Measurements from ENCODE around the gene TMEM119. TPM values are rescaled to one million over a fixed set of nuclear protein-coding genes. Genes with fewer than 3 reads are reported as not detected.
A peak's percentile ranks its signal among the peaks of the same experiment; 100 is the strongest.
"Not testable (repeated sequence)": the region's sequence is repeated elsewhere in the genome, so short reads cannot be mapped to it uniquely, and the experiment has no call there.

The TMEM119 gene
- total RNA-seq, 1 donor from 2014 or later, result 31.1 TPM

DNA sequence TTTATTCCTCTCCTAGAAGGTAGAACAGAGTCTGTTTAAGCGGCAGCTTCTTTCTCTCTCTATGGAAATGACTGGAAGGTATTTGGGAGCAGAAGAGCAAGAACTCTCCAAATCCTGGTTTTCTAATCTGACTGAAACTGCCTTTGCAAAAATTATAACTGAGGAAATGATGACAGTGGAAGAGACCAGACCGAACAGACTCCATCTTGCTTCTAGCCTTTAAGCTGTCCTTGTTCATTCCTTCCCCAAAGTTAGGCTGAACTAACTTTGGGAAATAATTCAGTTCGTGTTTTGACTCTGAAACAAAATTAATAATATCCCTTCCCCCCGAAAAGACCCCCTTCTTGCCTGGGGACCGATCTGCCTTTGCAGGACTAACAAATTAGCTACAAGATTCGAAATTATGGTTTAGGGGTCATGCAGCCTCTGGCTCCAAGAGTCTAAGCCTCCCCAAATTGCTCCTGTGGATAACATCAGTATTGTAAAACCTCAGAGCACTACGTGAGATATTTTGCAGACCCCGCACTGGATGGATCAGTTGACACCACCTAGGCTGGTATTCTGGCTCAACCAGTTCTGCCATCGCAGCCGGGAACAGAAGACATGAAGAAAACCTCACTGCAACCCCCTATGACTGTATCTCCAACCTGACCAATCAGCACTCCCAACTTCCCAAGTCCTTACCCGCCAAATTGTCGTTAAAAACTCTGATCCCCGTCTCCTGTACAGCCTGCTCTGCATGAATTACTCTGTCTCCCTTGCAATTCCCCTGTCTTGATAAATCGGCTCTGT is 21.7 kb upstream of the TMEM119 start:
- no peak for ATAC-seq
- intact Hi-C loops (cut with DNase I), result loop anchor here (5.0 kb wide), 1 partner anchor 47 kb away; no protein-coding TSS in a partner anchor
- DNase-seq (ENCODE audit: low spot score), result no peak

DNA sequence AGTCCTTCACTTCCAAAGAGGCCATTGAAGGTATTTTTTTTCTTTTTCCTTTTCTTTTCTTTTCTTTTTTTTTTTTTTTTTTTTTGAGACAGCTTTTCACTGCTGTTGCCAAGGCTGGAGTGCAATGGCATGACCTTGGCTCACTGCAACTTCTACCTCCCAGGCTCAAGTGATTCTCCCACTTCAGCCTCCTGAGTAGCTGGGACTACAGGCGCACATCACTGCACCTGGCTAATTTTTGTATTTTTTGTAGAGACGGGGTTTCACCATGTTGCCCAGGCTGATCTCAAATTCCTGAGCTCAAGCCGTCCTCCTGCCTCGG is 21.0 kb upstream of the TMEM119 start:
- not testable (repeated sequence) for ATAC-seq; DNase-seq (ENCODE audit: low spot score)
- intact Hi-C loops (cut with DNase I), result loop anchor here (5.0 kb wide), 1 partner anchor 47 kb away; no protein-coding TSS in a partner anchor

DNA sequence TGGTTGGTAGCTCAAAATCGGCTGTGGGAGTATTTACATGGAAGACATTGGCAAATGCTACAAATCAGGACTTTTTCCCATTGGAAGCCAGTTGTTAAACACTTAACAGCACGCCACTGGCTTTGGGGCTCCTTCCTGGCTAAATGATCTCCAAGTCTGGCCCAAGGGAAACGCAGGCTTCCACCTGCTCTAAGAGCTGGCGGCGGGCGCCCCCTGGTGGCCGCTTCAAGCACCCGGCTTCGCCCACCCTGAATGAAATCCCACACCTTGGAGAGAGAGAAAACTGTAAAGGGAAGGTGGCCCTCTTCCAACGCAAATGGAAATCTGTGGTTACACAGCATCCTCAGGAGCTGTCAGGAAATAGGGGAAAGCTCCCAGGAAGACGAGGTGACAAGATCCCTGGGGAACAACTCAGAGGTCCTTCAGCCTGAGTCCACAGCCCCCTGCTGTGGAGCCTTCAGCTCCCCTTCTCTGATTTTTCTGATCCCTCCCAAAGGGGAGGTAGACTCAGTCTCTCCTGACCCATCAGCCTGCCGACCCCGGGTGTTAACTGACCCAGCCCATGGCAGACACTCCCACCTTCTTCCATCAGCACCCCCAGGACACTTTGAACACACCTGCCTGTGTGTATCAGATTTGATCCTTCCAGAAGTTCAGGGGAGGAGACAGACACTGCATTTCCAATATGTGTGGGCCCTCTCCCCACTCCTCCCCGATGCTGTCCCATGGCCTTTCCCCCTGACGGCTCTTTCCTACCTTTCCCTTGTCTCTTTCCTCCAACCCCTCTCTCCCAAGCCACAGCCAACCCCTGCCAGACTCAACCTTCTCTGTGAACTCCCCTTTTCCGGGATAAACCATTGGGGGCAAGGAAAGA is 20.4 kb upstream of the TMEM119 start:
- DNase-seq (ENCODE audit: low spot score) (peak; percentile 90), ATAC-seq (peak; percentile 91)
- intact Hi-C loops (cut with DNase I), result loop anchor here (5.0 kb wide), 1 partner anchor 46 kb away; no protein-coding TSS in a partner anchor

DNA sequence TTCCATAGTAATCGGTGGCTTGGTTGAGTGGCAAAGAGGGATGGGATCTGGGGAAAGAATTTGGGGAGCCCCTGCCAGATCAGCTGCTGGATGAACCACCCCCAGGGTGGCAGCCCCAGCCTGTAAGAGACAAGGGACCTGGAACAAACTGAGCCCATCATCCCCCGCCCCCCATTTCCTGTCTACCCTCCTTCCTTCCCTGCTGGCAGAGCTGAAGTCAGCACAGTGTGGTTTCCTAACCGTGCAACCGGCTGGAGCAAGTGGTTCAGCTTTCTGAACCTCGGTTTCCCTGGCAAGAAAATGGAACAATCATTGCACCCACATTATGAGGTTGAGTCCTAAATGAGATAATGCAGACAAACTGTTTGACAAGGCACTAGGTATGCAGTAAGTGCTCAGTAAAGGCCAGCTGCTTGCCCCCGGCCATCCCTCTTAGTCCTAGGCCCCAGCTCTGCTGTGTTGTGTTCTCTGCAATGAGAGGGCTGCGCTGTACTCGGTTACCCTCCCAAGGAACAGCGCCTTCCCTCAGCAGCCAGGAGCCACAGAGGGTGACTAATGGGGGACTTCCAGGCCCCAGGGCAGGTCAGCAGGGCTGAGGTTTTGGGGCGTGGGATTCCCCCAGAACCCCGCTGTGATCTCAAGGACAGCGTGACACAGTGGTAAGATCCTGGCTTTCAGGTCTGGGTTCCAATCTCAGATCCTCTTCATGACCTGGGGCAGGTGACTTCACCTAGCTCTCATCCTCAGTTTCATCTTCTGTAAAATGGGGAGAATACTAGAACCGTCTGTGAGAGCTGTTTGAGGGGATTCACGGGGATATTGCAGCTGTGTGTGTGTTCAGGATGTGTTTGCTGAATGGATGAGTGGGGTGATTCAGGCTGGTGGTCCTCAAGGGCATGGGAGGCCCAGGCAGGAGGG is 19.3 kb upstream of the TMEM119 start:
- intact Hi-C loops (cut with DNase I), result loop anchor here (5.0 kb wide), 1 partner anchor 45 kb away; no protein-coding TSS in a partner anchor
- DNase-seq (ENCODE audit: low spot score), result no peak
- ATAC-seq, result peak; percentile 23

DNA sequence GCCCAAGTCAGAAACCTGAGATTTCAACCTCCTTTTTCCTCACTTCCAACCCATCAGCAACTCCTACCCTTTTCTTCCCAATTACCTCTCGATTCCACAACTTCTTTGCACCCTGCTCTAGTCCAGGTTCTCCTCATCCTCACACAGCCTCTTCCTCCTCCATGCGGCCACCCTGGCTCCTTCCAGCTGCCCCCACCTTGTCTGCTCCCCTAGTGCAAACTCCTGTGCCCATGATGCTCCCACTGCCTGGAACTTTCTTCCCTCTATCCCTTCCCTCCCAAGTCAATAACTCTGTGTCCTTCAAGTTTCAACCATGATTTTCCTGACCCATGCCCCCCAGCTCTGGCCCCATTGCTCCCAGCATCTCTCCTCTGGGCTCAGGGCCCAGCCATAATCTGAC is 18.5 kb upstream of the TMEM119 start:
- no peak for DNase-seq (ENCODE audit: low spot score)
- intact Hi-C loops (cut with DNase I), result loop anchor here (5.0 kb wide), 1 partner anchor 44 kb away; no protein-coding TSS in a partner anchor
- ATAC-seq, result no peak

DNA sequence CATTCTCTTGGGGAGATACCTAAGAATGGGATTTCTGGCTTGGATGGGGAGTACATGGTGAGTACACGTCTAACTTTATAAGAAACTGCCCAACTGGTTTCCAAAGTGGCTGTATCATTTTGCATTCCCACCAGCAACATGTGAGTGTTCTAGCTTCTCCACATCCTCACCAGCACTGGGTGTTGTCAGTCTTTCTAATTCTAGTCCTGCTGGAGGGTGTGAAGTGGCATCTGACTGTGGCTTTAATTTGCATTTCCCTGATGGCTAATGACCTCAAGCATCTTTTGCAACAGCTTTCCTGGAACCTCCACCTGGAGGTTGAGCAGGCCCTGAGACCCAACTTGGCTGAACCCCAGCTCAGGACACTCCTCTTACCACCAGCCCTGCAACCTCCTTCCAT is 18.0 kb upstream of the TMEM119 start:
- intact Hi-C loops (cut with DNase I), result loop anchor here (5.0 kb wide), 1 partner anchor 44 kb away; no protein-coding TSS in a partner anchor
- DNase-seq (ENCODE audit: low spot score) (no peak), ATAC-seq (no peak)

DNA sequence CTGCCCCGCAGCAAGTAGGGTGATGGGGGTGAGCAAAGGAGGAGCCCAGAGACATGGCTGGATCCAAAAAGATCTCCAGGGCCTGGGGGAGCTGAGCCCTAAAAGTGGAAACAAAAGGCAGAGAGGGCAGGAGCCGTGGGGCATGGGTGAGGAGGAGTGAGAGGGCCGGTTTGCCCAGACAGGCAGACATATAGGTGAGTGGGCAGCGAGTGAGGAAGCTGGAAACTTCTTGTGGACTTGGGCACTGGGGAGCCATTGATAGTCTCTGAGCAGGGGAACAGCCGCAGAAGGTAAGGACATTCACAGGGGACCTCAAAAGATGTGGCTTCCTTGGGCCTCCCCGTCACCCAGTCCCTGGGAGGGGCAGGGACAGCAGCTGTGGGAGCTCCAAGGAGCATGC is 16.8 kb upstream of the TMEM119 start:
- no peak for ATAC-seq
- no peak for DNase-seq (ENCODE audit: low spot score)
- intact Hi-C loops (cut with DNase I), result loop anchor here (5.0 kb wide), 1 partner anchor 42 kb away; no protein-coding TSS in a partner anchor

DNA sequence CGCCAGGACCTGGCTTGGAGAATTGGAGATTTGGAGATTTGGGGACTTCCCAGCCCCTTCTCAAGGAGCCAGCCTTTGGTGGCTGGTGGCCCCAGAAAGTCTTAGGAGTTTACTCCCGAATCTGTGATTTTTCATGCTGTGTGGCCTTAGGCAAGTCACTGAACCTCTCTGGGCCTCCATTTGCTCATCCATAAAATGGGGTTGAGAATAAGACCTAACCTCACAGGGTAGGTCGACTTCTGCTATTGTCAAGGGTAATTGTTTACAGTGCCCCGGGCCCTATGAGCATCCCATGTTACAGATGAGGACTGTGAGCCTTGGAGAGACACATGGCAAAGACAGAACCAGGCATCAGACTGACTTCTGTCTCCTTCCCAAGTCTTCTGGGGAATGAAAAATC is 16.2 kb upstream of the TMEM119 start:
- no peak for ATAC-seq
- intact Hi-C loops (cut with DNase I), result no loop called here

DNA sequence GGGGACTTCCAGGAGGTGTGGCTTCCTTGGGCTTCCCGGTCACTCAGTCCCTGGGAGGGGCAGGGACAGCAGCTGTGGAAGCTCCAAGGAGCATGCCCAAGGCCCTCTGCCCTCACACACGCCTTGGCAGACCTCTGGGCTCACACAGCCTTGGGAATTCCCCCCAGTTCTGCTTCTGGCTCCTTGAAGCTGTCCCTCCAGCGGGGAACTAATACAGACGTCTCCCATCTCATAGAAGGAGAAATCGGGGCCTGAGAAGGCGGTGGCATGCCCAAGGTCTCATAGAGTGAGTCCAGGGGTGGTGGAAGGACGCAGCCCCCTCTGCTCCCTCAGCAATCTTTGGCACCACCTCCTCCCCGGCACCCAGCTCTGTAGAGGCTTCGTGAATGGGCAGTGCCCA is 15.7 kb upstream of the TMEM119 start:
- intact Hi-C loops (cut with DNase I), result no loop called here
- DNase-seq (ENCODE audit: low spot score) (no peak), ATAC-seq (no peak)

More for the DNA sequence above, 16.2 kb upstream of the TMEM119 start:
- no peak for DNase-seq (ENCODE audit: low spot score)

DNA sequence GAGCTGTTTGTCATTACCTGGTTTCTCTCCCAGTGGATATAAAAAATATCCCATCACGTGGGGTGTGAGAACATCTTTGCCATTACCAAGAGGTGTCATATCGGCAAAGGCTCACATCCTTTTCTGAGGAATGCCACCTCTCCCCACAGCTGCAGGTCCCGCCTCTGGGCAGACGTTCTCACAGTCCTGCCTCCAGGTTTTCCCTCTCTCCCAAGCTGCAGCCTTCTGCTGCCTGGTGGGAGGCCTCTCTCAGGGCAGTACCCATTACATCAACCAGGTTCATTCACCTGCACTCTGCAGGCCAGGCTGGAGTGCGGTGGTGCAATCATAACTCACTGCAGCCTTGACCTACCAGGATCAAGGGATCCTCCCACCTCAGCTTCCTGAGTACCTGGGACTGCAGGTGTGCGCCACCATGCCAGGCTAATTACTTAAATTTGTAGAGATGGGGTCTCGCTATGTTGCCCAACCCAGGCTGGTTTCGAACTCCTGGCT is 15.0 kb upstream of the TMEM119 start:
- intact Hi-C loops (cut with DNase I), result no loop called here
- no peak for ATAC-seq
- DNase-seq (ENCODE audit: low spot score), result no peak

DNA sequence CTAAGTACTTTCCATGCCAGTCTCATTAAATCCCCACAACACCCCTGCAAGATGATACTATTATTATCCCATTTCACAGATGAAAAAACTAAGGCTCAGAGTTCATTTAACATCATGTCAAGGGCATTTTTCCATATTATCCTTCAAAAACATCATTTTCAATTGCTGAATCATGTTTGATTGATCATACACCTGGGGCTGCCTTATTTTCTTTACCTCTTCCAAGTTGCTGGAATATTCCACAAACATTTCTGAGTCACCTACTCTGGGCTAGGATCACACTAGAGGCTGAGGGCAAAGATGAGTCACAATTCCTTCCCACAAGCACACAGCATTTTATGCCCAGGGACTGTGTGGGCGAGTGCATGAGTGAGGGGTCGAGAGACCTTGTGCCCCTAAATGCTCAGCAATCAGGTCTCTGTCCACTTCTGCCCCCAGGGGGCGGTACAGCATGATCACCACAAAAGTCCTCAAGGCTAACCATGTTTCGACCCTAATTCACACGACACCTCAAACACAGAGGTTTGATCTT is 14.1 kb upstream of the TMEM119 start:
- ATAC-seq (no peak), DNase-seq (ENCODE audit: low spot score) (no peak)
- intact Hi-C loops (cut with DNase I), result no loop called here

DNA sequence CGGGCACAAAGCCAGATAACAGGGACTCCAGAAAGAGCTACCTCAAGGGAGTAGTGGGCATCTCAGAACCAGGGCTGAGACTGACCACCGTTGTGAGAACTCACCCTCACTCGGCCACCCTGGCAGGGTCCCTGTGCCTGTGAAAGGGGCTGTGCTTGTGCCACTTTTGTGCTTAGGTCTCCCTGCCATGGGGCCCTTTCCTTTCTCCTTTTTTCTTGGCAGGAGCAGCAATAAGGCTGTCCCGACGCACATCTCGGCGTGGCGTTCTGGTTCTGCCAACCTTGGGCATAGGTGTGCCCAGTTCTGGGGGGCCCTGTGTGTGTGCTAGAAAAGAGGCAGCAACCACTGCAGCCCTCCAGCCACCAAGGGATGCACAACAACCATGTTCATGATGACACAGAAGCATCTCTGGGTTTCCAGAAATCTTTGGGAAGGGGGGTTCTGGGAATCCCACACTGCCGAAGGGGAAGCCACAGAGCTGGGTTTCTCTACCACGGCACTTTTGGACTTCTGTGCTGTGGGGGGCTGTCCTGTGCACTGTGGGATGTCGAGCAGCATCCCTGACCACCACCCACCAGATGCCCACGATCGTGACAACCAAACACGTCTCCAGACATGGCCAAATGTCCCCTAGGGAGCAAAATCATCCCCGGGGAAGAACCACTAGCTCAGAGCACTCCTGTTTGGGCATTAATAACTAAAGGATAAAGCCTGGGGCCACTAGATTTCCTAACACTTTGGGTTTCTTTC is 13.1 kb upstream of the TMEM119 start:
- DNase-seq (ENCODE audit: low spot score), result no peak
- ATAC-seq, result no peak
- intact Hi-C loops (cut with DNase I), result no loop called here

DNA sequence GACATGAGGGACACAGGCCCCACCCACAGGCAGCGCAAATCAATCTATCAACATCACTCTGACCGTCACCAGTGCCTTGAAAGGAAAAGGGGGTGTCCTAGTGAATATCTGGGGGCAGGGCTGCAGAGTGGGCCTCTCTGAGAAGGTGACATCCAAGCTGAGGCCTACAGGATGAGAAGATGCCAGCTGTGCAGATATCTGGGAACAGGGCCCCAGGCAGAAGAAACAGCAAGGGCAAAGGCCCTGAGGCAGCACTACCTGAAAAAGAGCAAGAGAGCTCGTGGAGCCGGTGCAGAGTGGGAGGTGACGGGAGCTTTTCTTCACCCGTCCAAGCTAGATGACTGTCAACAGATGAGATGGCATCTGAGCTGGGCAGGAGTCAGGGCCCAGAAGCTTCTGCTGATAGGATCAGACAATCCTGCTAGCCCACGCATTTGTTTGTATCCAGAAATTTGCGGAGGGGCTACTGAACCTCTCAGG is 12.5 kb upstream of the TMEM119 start:
- ATAC-seq (no peak), DNase-seq (ENCODE audit: low spot score) (no peak)
- intact Hi-C loops (cut with DNase I), result no loop called here

DNA sequence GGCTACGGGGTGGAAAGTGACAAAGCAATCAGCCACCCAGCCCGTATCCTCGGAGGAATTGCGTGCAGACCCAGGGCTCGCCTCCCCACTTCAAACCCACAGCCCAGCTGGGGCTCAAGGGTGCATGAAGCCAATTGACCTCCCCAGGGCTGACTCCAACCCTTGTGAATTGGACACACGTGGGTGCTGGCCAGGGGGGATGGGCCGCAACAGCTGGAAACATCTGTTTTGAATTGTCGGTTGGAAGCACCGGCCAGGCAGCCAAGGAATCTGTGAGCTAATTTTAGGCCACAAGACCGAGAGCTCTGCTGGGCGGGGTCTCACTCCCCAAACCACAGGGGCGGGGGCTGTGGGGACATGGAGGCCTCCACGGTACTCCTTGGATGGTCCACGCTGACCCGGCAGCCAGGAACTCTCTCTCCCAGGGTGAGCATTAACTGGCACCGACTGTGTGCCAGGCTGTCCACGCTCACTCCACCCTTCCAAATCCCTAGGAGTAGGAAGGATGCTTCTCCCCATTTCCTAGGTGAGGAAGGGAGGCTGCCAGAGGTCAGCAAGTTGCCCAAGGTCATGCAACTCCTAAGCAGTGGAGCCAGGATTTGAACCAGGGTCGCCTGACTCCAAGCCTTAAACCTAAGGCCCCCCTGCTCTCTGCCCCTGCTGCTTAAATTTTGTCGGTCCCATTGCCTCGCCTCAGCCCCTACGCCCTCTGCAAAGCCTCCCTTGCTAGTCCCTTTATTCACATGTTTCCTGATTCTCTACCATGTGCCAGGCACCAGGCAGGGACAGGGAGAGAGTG is 11.9 kb upstream of the TMEM119 start:
- DNase-seq (ENCODE audit: low spot score) (peak; percentile 87), ATAC-seq (peak; percentile 92)
- intact Hi-C loops (cut with DNase I), result no loop called here

DNA sequence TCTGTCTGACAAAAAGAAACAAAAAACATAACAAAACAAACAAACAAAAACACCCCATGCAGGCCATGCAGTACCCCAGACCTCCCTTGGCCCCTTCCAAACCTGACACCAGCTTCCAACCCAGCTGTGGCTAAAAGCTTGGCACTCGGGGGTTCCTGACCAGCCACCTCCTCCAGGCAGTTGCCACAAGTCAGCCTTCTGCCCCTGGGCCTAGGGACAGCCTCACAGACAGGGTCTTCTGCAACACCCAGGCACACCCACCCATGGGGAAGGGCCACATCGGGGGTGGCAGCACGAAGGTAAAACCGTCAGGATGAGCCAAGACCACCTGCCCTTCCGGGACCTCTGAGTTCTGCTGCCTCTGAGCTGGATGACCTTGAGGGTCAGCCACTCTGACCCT is 10.7 kb upstream of the TMEM119 start:
- DNase-seq (ENCODE audit: low spot score), result no peak
- intact Hi-C loops (cut with DNase I), result no loop called here
- ATAC-seq, result no peak

DNA sequence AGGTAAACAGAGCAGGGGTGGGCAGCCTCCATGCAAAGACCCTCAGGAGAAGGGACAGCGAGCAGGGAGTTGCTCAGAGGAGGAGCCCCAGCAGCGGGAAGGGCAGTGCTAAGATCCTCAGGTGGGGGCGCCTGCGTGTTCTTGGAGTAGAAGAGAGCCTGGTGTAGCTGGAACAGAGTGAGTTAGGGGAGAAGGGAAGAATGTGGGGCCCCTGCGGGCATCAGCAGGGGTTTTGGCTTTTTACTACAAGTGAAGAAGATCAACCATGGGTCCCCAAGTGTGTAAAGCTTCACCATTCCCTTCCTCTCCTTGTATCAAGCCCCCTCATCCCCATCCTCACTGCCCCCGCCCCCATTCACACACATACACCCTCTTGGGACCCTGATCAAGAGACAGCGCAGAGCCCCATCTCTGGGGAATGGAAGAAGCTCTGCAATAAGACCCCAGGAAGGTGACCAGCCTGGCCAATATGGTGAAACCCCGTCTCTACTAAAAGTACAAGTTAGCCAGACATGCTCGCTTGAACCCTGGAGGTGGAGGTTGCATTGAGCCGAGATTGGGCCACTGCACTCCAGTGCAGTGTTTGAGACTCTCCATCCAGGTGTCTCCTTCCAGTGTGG is 10.2 kb upstream of the TMEM119 start:
- DNase-seq (ENCODE audit: low spot score) (no peak), ATAC-seq (no peak)
- intact Hi-C loops (cut with DNase I), result no loop called here

All from sciatic nerve (tissue), 2 donors.